GM20431 (cell line): ENCODE results near the gene PTRH2.
"Not testable (repeated sequence)": the region's sequence is repeated elsewhere in the genome, so short reads cannot be mapped to it uniquely, and the experiment has no call there.

Source experiments
- in situ Hi-C: fragments of 300-500 bp; cut with MseI, MboI; formaldehyde crosslinking; loops from one replicate; pipeline ENCODE4 v1.15.0; 2020; ENCODE audit warnings: low sequenced_read_pairs; ENCODE audit not compliant: unreplicated experiment

Gene PTRH2

DNA sequence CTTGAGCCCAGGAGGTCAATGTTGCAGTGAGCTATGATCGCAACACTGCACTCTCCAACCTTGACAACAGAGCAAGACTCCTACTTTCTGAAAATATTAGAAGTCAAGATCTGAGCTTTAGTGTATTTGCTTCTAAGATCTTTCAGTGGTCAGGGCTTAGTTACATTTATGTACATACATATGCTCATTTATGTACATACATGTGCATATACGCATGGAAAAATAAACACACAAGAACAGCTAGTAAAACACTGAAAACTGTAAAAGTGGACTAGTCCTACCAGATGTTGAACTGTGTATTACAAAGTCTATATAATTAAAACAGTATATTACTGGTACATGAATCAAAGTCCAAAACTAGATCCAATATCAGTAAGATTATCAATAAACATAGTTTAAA is 28.3 kb downstream of the PTRH2 start:
- in situ Hi-C loops: no loop called here

DNA sequence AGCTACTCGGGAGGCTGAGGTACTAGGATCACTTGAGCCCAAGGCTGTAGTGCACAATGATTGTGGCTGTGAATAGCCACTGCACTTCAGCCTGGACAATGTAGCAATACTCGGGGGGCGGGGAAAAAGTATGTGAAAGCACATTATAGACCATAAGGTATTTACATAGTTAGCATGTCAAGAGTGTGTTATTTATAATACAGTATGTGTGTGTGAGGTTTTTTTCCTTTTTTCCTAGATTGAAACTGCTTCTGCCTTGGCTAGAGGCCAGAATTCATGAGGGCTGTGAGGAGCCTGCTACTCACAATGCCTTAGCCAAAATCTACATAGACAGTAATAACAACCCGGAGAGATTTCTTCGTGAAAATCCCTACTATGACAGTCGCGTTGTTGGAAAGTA is 30.5 kb downstream of the PTRH2 start:
- in situ Hi-C loops: no loop called here

GRCh38 chr17:59675231-59675630 is 32.0 kb downstream of the PTRH2 start:
- in situ Hi-C loops: no loop called here

GRCh38 chr17:59671386-59671785 is 35.8 kb downstream of the PTRH2 start:
- in situ Hi-C loops: no loop called here

GRCh38 chr17:59669944-59670343 is 37.3 kb downstream of the PTRH2 start:
- in situ Hi-C loops: no loop called here

DNA sequence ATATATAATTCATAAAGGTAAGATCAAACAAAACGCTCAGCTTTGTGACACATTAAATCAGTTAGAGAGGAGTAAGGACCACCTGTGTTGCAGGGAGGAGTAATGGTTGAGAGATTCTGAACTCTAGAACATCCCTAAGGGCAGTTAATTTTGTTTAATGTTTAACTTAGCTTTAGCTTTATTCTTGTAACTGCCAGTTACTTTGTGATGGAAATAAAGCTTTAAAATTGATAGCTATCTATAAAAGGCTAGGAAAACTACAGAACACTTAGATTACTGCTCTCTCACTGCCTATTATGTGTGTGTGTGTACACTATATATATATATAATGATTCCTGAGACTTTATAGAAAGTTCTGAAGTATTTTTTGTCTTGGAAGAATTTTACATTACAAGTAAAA is 37.8 kb downstream of the PTRH2 start:
- in situ Hi-C loops: no loop called here

DNA sequence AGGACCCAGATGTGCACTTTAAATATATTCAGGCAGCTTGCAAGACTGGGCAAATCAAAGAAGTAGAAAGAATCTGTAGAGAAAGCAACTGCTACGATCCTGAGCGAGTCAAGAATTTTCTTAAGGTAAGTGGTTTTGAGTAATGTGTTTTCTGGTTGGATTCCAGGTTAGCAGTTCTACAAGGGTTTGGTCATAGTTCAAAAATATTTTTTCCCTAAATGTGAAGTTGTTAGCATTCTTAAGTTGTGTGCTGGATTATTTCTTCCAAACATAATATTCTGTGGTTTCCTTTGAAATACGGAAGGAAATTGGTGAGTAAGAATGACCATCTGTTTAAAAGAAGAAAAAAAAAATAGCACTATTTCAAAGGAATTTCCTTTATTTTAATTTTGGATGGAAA is 38.4 kb downstream of the PTRH2 start:
- in situ Hi-C loops: no loop called here

- in situ Hi-C loops: no loop called here
Measured at GRCh38 chr17:59666235-59666634, 41.0 kb downstream of the PTRH2 start.

DNA sequence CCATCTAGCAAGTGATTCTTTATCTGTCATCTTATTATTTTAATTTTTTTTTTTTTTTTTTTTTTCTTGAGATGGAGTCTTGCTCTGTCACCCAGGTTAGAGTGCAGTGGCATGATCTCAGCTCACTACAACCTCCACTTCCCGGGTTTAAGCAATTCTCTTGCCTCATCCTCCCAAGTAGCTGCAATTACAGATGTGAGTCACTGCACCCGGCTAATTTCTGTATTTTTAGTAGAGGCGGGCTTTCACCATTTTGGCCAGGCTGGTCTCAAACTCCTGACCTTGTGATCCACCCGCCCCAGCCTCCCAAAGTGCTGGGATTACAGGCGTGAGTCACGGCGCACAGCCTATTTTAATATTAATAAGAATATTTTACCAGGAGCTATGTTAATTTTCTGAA is 50.6 kb downstream of the PTRH2 start:
- in situ Hi-C loops: not testable (repeated sequence)

DNA sequence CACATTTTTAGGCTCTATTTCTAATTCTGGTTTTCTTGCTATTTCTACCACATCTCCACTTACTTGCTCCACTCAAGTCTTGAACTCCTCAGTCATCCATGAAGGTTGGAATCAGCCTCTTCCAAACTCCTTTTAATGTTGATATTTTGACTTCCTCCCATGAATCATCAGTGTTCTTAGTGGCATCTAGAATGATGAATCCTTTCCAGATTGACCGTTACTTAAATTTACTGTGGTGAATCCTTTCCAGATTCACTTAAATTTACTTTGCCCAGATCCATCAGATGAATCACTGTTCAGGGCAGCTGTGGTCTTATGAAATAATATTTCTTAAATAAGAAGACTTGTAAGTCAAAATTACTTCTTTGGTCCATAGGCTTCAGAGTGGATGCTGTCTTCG is 55.1 kb downstream of the PTRH2 start:
- in situ Hi-C loops: no loop called here

DNA sequence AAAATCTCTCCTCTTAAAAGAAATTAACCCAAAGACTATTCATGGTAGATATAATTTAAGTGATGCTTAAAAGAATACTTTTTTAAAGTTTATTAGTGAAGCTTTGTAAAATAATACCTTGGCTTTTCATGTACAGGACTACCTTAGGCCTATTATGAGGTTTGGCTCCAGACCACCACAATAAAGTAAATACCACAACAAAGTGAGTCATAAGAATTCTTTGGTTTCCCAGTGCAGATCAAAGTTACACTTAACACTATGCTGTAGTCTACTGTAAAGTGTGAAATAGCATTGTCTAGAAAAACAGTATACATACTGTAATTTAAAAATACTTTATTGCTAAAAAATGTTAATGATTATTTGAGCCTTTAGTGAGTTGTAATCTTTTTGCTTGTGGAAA is 55.9 kb downstream of the PTRH2 start:
- in situ Hi-C loops: no loop called here

GRCh38 chr17:59650642-59651041 is 56.6 kb downstream of the PTRH2 start:
- in situ Hi-C loops: no loop called here

DNA sequence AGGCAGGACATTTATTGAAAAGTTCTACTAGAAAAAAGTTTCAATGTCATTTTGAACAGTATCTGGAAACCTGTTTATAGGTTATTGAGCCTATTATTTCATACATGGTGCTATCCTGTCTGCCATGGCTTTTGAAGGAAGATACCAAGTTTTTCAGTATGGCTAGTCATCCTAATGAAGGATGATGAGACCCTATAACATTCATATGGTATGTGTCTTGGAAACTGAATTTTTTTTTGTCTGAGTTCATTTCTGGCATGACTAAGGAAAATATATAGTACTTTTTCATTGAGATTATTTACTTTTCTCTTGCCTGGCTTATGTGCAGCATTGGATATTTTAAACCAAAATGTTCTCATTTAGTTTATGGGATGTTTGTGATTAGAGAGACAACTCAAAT is 57.3 kb downstream of the PTRH2 start:
- in situ Hi-C loops: no loop called here
